Stimulated activated CD8-positive, alpha-beta memory T cell treated with anti-CD3 and anti-CD28 coated beads, Interleukin-15, amount 100 ng/mL, for 48 hours (primary cell): ENCODE data around the gene OR2T11.
"Not testable (repeated sequence)": the region's sequence is repeated elsewhere in the genome, so short reads cannot be mapped to it uniquely, and the experiment has no call there.

Source experiments
- DNase-seq, 2 donors: peaks; one replicate each; pipeline ENCODE4 v3.0.0-alpha.2; 2020; ENCODE audit warnings: low read depth in 2 of 2

The OR2T11 gene

GRCh38 chr1:248618878-248619277 lies 16.0 kb downstream of the OR2T11 start:
- peak; percentile 21 to 27 for DNase-seq

- no peak for DNase-seq
These were observed 16.8 kb downstream of the OR2T11 start for GRCh38 chr1:248618119-248618518.

GRCh38 chr1:248613742-248614141 lies 21.1 kb downstream of the OR2T11 start:
- DNase-seq: no peak

DNA sequence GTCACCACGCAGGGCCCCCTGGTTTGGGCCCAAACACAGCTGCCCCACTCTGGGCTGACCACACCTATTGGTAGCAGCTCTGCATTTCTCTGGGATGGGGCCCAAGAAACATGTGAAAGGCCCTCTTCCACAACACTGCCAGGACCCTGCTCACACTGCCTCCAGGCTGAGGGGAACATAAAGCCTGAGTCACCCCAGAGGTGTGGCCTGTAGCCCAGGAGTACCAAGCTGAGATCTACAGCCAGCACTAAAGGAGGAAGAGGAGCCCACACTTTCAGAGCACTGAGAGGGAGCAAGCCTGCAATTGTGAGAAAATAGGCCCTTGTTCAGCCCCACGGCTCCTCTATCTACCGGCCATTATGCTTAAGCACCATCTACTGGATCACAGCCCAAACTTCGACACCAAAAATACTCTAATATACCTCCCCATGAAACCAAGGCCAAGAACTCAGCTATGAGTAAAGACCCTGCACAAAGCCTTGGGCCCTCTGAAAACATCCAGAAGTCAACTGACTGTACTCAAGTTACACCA lies 22.9 kb downstream of the OR2T11 start:
- DNase-seq: peak; percentile 13 to 21

DNA sequence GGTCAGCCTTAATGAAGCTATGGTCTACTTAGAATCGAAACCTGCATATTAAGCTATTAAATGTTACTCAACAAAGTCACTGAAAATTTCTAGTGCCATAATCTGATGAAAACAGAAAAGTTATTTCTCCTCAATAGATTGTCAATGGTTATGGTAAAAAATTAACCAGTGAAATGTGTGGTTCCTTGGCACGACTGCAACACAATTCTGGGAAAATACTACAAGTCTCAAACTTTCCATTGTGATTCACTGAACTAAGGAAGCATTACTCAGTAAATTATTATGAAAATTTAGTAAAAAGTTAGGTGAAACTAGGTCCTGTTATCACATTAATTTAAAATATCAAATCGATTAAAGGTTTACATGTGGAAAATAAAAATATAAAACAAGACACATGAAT lies 24.6 kb downstream of the OR2T11 start:
- no peak for DNase-seq

DNA sequence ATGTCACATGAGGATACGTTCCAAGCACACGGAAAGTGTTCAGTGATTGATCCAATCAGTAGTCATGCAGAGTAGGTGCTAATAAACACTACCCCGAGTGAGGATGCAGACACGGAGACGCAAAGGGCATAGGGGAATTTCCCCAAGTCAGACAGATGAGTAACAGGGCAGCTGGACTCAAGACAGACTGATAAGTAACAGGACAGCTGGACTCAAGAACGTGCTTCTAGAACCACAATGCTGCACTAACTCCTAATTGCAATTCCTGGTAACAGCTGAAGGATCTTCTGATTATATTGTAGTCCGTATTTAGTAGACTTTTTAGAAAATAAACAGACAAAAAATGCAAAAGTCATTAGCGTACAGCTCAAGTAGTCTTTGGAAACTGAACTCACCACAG lies 35.5 kb downstream of the OR2T11 start:
- DNase-seq: no peak

DNA sequence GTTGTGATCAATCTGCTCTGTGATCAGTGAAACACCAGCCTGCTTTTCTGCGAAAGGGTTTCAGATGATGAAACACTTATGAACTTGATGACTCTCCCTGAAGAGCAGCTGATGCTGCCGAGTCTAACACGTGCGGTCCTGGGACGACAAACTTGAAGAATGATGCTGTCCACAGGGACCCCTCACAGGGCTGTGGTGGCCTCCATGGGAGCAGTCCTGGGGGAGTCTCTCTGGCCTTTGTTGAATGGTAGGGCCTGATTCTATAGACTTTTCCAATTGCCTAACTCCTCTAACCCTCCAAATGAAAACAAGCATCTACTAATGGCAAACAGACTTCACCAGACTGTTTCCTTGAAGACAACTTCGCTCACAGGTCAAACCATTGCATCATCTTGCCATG lies 37.3 kb downstream of the OR2T11 start, which contains the start of gene OR2T10:
TSS of gene OR2T10 (minus strand) at position 112 of the 400 bp plus-strand sequence. CDS start 3,932 bp downstream, outside the sequence.
- no peak for DNase-seq

DNA sequence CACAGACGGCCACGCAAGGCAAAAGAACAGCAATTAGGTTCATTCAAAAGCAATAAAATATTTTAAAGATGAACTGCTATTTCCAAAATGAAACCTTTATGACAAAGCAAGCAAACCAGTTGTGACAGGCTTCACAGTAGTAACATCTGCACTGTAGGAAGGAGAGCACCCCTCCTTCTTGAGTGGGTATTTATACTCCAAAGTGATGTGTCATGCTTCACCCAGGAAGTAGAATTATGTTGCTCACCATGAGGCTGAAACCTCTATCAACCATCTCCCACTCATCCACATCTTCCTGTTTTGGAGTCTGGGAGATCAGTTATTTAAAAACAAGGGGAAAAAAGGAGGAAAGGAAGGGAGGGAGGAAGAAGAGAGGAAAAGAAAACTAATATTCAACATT lies 38.3 kb downstream of the OR2T11 start:
- DNase-seq: no peak

DNA sequence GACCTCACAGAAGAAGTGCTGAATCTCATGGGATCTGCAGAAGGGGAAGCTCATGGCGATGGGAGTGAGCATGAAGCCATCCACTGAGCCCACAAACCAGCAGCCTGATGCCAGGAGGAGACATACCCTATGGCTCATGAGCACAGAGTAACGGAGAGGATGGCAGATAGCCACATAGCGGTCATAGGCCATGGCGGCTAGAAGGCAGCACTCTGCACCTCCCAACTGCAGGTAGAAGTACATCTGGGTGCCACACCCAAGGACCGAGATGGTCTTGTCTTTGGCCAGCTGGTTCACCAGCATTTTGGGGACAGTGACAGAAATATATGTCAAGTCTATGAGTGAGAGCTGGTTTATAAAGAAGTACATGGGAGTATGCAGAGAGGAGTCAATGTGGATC lies 41.7 kb downstream of the OR2T11 start:
- DNase-seq: no peak

DNA sequence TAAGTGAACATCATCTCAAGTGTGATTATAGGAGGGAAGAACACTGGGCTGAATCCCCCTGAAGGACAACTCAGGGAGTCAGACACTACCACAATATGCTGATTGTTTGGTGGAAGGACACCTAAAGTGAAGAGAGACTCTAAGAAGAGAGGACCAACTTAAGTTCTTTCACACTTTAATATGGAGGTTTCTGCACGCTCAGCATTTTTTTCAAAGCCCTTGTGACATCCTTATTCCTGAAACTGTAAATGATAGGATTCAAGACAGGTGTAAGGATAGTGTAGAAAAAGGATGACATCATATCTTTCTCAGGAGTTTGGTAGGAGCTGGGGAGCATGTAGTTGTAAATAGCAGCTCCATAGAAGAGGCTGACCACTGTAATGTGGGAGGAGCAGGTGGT lies 42.2 kb downstream of the OR2T11 start:
- DNase-seq: no peak

DNA sequence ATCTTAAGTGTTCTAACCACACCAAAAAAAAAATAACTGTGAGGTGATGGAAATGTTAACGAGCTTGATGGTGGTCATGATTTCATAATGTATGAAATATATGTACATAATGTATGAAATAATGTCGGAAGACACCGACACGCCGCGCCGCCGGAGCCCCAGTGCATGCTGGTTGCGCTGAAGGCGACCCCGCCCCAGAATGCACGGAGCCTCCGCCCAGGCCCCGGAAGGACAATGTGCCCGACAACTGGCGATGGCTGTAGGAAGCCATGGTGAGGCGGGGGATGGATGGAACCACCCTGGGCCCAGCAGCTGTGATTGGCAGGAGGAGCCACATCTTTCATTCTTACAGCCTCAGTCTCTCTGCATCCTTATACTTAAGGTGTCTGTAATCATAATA lies 44.8 kb downstream of the OR2T11 start:
- DNase-seq: no peak

DNA sequence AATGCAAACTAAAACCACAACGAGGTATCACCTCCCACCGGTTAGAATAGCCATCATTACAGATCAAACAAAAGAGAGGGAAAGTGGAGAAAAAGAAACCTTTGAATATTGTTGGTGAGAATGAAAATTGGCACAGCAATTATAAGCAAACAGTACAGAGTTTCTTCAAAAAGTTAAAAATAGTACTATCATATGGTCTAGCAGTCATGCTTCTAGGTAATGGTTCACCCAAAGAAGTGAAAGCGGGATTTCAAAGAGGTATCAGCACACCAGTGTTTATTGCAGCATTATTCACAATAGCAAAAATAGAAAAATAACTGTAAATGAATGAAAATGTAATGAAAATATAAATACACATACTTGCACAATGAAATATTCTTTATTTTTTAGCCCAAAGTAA lies 45.6 kb downstream of the OR2T11 start:
- no peak for DNase-seq

GRCh38 chr1:248585266-248585665 lies 49.6 kb downstream of the OR2T11 start:
- no peak for DNase-seq

GRCh38 chr1:248576260-248576980 lies 58.5 kb downstream of the OR2T11 start:
- no peak for DNase-seq

DNA sequence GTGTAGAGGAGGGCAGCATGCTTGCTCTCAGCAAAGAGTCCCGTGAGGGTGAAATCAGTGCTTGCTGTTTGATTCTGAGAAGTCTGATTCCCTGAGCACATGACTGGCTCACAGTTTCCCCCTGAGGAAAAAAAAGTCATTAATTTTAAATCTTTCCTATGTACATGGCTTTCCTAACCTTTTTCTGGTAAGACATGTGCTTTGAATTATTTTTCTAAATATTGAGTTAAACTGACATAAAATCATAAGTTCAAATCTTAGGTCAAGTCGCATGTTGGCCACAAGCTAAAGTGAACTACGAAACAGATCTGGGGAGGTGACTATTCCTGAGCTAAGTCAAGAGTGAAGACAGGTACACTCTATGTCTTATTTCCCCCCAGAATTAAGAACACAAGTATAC lies 60.2 kb downstream of the OR2T11 start, which contains the start of gene OR2T34:
TSS of gene OR2T34 (minus strand) at position 101 of the 400 bp plus-strand sequence. CDS start at position 101, 0 bp downstream.
- DNase-seq: not testable (repeated sequence)

DNA sequence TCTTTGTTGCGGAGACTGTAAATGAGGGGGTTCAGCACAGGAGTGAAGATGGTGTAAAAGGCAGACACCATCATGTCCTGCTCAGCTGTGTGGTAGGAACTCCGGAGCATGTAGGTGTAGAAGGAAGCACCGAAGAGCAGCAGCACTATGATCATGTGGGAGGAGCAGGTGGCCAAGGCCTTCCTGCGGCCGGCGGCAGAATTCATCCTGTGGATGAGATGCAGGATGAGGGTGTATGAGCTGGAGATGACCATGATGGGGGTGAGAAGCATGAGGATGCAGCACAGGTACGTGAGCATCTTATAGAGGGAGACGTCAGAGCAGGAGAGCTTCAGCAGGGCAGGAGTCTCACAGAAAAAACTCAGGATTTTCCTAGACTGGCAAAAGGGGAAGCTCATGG lies 61.0 kb downstream of the OR2T11 start:
- DNase-seq: not testable (repeated sequence)
